GM12878 (cell line): Measurements from ENCODE around the gene KCNK7.

ENCODE experiments used
- MXI1 ChIP-seq: fragments of 150-350 bp; IDR thresholded peaks from 2 replicates; pipeline ENCODE4 v1.6.1; 2011; ENCODE audit warnings: low read depth, mild to moderate bottlenecking, inconsistent platforms, low read length, improper control_type of control experiment
- MYC ChIP-seq: IDR thresholded peaks from 2 replicates; pipeline ENCODE4 v1.6.1; 2011; ENCODE audit warnings: mild to moderate bottlenecking, low read length, moderate library complexity, inconsistent platforms; ENCODE audit not compliant: insufficient read depth, insufficient replicate concordance, insufficient read length, severe bottlenecking
- POLR2AphosphoS5 ChIP-seq: IDR thresholded peaks from 2 replicates; pipeline ENCODE4 v1.6.1; 2011; ENCODE audit warnings: mild to moderate bottlenecking, low read length, inconsistent platforms
- RBBP5 ChIP-seq: fragments of 200-600 bp; sonication (generic); conservative IDR thresholded peaks from 2 replicates; pipeline ENCODE4 v1.6.1; 2016
- SIX5 ChIP-seq: IDR thresholded peaks from 2 replicates; pipeline ENCODE4 v1.6.1; 2011; ENCODE audit warnings: mild to moderate bottlenecking, low read depth, low read length, moderate library complexity; ENCODE audit not compliant: severe bottlenecking
- SRF ChIP-seq, 2 experiments: IDR thresholded peaks; 2 replicates each; pipeline ENCODE4 v1.6.1; 2011; ENCODE audit warnings: low read depth in 2 of 2, low read length in 2 of 2, mild to moderate bottlenecking in 1 of 2, moderate library complexity in 1 of 2
- TAF1 ChIP-seq: IDR thresholded peaks from 2 replicates; pipeline ENCODE4 v1.6.1; 2011; ENCODE audit warnings: mild to moderate bottlenecking, low read depth, low read length, borderline replicate concordance
- TCF12 ChIP-seq: IDR thresholded peaks from 2 replicates; pipeline ENCODE4 v1.6.1; 2011; ENCODE audit warnings: low read depth, mild to moderate bottlenecking, low read length
- TF ChIP-seq, protein P1 (sequence below), 3 experiments: IDR thresholded peaks in 2 of 3; conservative IDR thresholded peaks in 1 of 3; 2 replicates each; pipeline ENCODE4 v1.5.1; 2011; ENCODE audit warnings: low read depth in 3 of 3, low read length in 3 of 3, mild to moderate bottlenecking in 3 of 3, control low read depth in 2 of 3, moderate library complexity in 2 of 3, inconsistent platforms in 1 of 3, mixed read lengths in 1 of 3; ENCODE audit not compliant: control insufficient read depth in 2 of 3, insufficient read depth in 1 of 3; ENCODE audit errors: extremely low read depth in 1 of 3
- TF ChIP-seq, protein P2 (sequence below): IDR thresholded peaks from 2 replicates; pipeline ENCODE4 v1.6.1; 2012; ENCODE audit warnings: mild to moderate bottlenecking, low read depth, low read length
- TF ChIP-seq, protein P3 (sequence below): fragments of 450-650 bp; IDR thresholded peaks from 2 replicates; pipeline ENCODE4 v1.6.1; 2016; ENCODE audit warnings: mild to moderate bottlenecking

DNA sequence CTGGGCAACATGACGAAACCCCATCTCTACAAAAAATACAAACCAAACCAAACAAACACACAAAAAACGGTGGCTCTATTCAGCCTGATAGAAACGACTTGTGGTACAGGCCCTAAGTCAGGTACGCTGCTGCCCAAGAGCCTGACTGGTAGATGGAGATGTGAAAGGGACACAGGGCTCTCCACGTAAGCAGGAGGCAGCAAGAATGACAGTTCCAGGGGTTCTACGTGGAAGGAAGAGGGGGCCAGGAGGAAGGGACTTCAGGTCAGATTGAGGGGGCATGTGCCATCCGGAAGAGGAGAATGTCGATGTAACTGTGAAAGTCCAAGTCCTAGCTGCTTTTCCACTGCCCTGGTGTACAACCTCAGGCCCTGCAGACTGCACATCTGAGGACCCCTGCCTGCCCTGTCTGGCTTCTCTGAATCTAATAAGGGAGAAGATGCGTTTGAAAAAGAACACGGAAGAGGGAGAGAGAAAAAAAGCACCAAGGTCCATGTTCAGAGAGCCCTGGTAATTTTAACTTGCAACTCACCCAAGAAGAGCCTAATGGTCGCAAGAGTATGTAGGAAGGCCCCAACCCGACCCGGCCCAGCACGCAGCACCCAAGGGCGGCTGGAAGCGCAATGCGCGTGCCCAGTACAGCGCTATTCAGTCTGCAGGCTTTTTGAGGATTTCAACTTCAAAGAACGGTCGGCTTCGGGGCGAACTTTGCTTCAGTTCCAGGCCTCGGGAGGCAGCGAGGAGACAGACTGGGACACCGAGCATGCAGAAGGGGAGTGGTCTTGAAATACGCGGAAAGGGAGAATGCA lies 26.2 kb downstream of the KCNK7 start:
- TF ChIP-seq, protein P1, sequence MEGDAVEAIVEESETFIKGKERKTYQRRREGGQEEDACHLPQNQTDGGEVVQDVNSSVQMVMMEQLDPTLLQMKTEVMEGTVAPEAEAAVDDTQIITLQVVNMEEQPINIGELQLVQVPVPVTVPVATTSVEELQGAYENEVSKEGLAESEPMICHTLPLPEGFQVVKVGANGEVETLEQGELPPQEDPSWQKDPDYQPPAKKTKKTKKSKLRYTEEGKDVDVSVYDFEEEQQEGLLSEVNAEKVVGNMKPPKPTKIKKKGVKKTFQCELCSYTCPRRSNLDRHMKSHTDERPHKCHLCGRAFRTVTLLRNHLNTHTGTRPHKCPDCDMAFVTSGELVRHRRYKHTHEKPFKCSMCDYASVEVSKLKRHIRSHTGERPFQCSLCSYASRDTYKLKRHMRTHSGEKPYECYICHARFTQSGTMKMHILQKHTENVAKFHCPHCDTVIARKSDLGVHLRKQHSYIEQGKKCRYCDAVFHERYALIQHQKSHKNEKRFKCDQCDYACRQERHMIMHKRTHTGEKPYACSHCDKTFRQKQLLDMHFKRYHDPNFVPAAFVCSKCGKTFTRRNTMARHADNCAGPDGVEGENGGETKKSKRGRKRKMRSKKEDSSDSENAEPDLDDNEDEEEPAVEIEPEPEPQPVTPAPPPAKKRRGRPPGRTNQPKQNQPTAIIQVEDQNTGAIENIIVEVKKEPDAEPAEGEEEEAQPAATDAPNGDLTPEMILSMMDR (IDR thresholded peaks at IDR 0.05 in 2 of 3, conservative IDR thresholded peaks at IDR 0.05 in 1 of 3; ENCODE audit: control insufficient read depth in 2 of 3, extremely low read depth in 1 of 3, insufficient read depth in 1 of 3, low read depth in 3 of 3, low read length in 3 of 3) = no peak
- TF ChIP-seq MYC = peak; percentile 0
- TF ChIP-seq TAF1 = no peak
- TF ChIP-seq, protein P2, sequence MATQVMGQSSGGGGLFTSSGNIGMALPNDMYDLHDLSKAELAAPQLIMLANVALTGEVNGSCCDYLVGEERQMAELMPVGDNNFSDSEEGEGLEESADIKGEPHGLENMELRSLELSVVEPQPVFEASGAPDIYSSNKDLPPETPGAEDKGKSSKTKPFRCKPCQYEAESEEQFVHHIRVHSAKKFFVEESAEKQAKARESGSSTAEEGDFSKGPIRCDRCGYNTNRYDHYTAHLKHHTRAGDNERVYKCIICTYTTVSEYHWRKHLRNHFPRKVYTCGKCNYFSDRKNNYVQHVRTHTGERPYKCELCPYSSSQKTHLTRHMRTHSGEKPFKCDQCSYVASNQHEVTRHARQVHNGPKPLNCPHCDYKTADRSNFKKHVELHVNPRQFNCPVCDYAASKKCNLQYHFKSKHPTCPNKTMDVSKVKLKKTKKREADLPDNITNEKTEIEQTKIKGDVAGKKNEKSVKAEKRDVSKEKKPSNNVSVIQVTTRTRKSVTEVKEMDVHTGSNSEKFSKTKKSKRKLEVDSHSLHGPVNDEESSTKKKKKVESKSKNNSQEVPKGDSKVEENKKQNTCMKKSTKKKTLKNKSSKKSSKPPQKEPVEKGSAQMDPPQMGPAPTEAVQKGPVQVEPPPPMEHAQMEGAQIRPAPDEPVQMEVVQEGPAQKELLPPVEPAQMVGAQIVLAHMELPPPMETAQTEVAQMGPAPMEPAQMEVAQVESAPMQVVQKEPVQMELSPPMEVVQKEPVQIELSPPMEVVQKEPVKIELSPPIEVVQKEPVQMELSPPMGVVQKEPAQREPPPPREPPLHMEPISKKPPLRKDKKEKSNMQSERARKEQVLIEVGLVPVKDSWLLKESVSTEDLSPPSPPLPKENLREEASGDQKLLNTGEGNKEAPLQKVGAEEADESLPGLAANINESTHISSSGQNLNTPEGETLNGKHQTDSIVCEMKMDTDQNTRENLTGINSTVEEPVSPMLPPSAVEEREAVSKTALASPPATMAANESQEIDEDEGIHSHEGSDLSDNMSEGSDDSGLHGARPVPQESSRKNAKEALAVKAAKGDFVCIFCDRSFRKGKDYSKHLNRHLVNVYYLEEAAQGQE = no peak
- TF ChIP-seq, protein P3, sequence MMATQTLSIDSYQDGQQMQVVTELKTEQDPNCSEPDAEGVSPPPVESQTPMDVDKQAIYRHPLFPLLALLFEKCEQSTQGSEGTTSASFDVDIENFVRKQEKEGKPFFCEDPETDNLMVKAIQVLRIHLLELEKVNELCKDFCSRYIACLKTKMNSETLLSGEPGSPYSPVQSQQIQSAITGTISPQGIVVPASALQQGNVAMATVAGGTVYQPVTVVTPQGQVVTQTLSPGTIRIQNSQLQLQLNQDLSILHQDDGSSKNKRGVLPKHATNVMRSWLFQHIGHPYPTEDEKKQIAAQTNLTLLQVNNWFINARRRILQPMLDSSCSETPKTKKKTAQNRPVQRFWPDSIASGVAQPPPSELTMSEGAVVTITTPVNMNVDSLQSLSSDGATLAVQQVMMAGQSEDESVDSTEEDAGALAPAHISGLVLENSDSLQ = no peak
- TF ChIP-seq MXI1 = no peak
- TF ChIP-seq SRF (IDR thresholded peaks at IDR 0.05; ENCODE audit: low read depth in 2 of 2, low read length in 2 of 2) = no peak
- no peak for TF ChIP-seq SIX5
- no peak for TF ChIP-seq RBBP5
- no peak for TF ChIP-seq POLR2AphosphoS5
- TF ChIP-seq TCF12 = no peak
